RWPE1 (cell line): ENCODE results near the gene TIMM22.
A peak's percentile ranks its signal among the peaks of the same experiment; 100 is the strongest.

Experiments used
- CTCF ChIA-PET: fragments of 350-600 bp; sonication (Branson Sonifier 250); formaldehyde crosslinking; extraction: SDS; loops from one replicate; lab custom pipeline; 2021; lab: Yijun Ruan, JAX
- POLR2A ChIA-PET: fragments of 400-600 bp; formaldehyde crosslinking; extraction: SDS; loops from one replicate; lab custom pipeline; 2020; ENCODE audit warnings: antibody characterized with exemption; ENCODE audit not compliant: low non-redundant PET; lab: Yijun Ruan, JAX
- DNase-seq: peaks from one replicate; pipeline ENCODE4 v3.0.0; 2012; ENCODE audit warnings: low spot score
- H3K27ac ChIP-seq: fragments of 450-650 bp; 2 replicates; pipeline ENCODE4 v1.5.1; 2017
- TF ChIP-seq, protein P1 (sequence below): fragments of 450-650 bp; conservative IDR thresholded peaks from 2 replicates; pipeline ENCODE4 v1.5.1; 2017; ENCODE audit warnings: low read depth, mild to moderate bottlenecking

The TIMM22 gene

GRCh38 chr17:1008008-1008761 lies 11.3 kb downstream of the TIMM22 start:
- POLR2A ChIA-PET: no interaction called here

GRCh38 chr17:1009229-1010085 lies 12.5 kb downstream of the TIMM22 start:
- ChIA-PET CTCF (no interaction called here), POLR2A (no interaction called here)
- TF ChIP-seq, protein P1, sequence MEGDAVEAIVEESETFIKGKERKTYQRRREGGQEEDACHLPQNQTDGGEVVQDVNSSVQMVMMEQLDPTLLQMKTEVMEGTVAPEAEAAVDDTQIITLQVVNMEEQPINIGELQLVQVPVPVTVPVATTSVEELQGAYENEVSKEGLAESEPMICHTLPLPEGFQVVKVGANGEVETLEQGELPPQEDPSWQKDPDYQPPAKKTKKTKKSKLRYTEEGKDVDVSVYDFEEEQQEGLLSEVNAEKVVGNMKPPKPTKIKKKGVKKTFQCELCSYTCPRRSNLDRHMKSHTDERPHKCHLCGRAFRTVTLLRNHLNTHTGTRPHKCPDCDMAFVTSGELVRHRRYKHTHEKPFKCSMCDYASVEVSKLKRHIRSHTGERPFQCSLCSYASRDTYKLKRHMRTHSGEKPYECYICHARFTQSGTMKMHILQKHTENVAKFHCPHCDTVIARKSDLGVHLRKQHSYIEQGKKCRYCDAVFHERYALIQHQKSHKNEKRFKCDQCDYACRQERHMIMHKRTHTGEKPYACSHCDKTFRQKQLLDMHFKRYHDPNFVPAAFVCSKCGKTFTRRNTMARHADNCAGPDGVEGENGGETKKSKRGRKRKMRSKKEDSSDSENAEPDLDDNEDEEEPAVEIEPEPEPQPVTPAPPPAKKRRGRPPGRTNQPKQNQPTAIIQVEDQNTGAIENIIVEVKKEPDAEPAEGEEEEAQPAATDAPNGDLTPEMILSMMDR: no peak
- DNase-seq: no peak
- peak overlapping the region; percentile 49 for H3K27ac ChIP-seq

More at GRCh38 chr17:1008008-1008761, 11.3 kb downstream of the TIMM22 start:
- peak overlapping the region; percentile 3; the same call in 1 of the 2 replicates for H3K27ac ChIP-seq
- no peak for DNase-seq
- TF ChIP-seq, protein P1: no peak
- CTCF ChIA-PET: no interaction called here

- TF ChIP-seq, protein P1: no peak
- CTCF ChIA-PET: no interaction called here
- POLR2A ChIA-PET: no interaction called here
These were observed 13.1 kb downstream of the TIMM22 start for GRCh38 chr17:1010086-1010450.

DNA sequence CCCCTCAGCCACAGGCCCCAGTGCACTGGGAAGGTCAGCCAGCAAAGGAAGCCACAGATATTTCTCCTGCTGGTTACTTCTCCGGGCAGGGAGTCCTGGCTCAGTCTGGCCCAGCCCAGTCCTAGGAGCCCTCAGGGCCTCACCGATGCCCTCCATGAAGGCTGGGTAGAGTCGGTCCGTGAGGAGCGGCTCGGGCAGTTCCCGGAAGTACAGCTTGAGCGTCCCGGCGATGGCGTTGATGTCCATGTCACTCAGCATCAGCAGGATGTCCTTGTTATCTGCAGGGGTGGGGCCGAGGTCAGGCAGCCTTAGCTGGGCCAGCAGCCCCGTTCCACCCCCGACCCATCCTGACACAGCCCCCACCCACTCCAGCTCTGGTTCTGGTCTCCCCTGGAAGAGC lies 13.7 kb downstream of the TIMM22 start:
- peak overlapping the region; percentile 49 for H3K27ac ChIP-seq
- DNase-seq: no peak
- CTCF ChIA-PET: no interaction called here
- POLR2A ChIA-PET: interaction anchor here (0.6 kb wide), 1 partner anchor 1394 kb away, joined by 3 read pairs; no protein-coding TSS in a partner anchor
- TF ChIP-seq, protein P1: no peak

More at GRCh38 chr17:1010086-1010450, 13.1 kb downstream of the TIMM22 start:
- DNase-seq: no peak
- H3K27ac ChIP-seq: peak overlapping the region; percentile 49

GRCh38 chr17:1011138-1011537 lies 14.2 kb downstream of the TIMM22 start:
- peak overlapping the region; percentile 49 for H3K27ac ChIP-seq
- TF ChIP-seq, protein P1: no peak
- POLR2A ChIA-PET: interaction anchor here (0.6 kb wide), 1 partner anchor 1393 kb away, joined by 3 read pairs; no protein-coding TSS in a partner anchor
- CTCF ChIA-PET: no interaction called here
- no peak for DNase-seq
